Measurements from ENCODE around the gene RABIF.
A peak's percentile ranks its signal among the peaks of the same experiment; 100 is the strongest.

RABIF gene

DNA sequence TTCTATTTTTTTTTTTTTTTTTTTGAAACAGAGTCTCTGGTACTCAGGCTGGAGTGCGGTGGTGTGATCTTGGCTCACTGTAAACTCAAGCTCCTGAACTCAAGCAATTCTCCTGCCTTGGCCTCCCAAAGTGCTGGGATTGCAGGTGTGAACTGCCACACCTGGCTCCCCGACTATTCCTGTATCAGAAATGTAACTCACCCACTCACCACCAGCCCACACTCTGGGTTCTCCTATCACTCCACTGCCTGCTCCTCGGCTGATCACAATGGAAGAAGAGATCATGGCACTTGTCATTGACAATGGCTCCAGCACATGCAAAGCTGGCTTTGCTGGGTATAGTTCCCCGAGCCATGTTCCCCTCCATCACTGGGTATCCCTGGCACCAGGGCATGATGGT, 15.9 kb downstream of the RABIF start:
- DNase-seq (ENCODE audit: low read depth in 2 of 2) = no peak

- no peak for DNase-seq (ENCODE audit: low read depth in 2 of 2)
These were observed 17.6 kb downstream of the RABIF start for GRCh38 chr1:202871367-202871766.

- DNase-seq (ENCODE audit: low read depth in 2 of 2) = no peak
These were observed 26.0 kb downstream of the RABIF start for GRCh38 chr1:202862679-202863560.

DNA sequence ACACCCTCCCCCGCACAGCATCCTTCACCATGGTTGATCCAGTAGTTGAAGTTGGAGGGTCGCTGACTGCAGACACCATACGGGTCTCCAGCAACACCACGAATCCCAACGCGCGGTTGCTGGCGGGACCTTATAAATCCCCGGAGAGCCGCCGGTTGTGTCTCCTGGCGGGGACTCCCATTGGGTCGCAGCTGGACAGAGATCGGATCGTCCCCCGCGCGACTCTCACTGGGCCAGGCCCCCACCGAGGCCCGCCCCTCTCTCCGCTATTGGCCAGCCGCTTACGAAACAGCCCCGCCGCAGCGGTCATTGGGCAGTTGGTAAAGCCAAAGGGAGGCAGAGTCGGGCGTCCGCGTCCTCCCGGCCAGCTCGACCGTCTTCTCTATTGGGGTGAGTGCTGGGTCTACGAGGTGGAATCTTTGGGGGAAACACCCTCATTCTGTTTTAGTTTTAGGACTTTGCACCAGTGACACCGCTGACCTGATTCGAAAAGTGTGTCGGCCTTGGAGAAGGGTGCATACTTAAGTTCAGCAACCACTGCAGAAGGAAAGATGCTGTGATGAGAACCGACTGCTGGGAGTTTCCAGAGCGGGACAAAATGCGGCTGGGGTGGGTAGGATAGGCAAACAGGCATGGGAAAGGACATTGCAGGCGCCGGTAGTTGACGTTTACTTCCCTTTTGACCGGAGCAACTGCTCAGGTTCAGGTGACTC, 27.4 kb downstream of the RABIF start:
- DNase-seq (ENCODE audit: low read depth in 2 of 2) = peak; percentile 31 to 44

DNA sequence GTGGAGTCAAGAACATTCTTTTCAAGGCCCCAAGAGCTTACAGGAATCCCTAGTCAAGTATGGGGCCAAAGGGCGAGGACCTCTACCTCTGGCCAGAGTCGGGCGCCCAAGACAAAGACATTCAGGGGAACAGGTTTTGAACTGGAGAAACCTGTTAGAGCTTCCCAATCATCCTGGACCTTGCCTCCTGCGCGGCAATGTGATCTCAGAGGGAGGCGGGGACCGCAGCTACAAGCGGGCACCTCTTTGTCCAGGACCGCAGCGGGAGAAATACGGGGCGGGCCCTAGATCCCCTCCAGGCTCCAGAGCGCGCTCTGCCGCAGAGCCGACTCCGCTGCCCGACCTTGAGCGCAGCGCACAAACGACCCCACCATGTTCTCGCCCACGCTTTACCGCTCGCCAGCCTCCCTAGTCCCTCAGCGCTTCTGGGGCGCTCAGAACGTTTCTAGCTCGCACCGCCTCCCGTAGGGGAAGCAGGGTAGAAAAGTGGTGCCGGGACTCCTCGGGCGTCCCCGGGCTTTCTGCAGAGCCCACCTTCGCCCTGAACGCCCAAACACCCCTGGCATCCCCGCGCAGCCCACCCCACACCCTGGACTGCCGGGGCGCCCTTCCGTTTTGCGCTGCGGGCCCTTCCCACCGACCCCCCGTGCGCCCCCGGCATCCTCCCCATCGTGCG, 28.1 kb downstream of the RABIF start:
- DNase-seq (ENCODE audit: low read depth in 2 of 2) = peak; percentile 17 to 22

- no peak for DNase-seq (ENCODE audit: low read depth in 2 of 2)
These were observed 30.0 kb downstream of the RABIF start for GRCh38 chr1:202858789-202859414.

- no peak for DNase-seq (ENCODE audit: low read depth in 2 of 2)
These were observed 30.6 kb downstream of the RABIF start for GRCh38 chr1:202858331-202858730.

DNA sequence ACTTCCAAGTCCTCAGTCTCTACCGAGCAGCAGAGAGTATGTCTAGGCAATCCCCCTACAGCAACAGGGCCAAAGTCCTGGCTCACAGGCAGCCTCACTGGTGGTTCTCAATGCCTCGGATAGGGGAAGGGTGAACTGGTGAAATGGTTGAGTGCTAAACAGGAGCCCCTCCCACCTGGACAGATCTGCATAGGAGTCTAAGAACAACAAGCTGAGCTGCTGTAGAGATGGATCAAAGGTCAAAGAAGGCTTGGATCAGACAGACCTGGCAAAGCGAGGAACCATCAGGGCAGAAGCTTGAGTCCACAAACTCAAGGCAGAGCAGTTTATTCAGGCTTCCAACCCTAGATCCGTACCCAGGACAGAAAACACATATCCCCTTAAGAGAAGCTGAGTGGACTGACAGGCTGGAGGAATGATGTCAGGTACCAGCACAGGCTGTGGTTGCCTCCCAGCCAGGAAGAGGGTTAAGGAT, 31.8 kb downstream of the RABIF start:
- DNase-seq (ENCODE audit: low read depth in 2 of 2) = no peak

GRCh38 chr1:202856014-202856413, 32.9 kb downstream of the RABIF start:
- DNase-seq (ENCODE audit: low read depth in 2 of 2) = no peak

GRCh38 chr1:202854787-202855186, 34.2 kb downstream of the RABIF start:
- DNase-seq (ENCODE audit: low read depth in 2 of 2) = no peak

DNA sequence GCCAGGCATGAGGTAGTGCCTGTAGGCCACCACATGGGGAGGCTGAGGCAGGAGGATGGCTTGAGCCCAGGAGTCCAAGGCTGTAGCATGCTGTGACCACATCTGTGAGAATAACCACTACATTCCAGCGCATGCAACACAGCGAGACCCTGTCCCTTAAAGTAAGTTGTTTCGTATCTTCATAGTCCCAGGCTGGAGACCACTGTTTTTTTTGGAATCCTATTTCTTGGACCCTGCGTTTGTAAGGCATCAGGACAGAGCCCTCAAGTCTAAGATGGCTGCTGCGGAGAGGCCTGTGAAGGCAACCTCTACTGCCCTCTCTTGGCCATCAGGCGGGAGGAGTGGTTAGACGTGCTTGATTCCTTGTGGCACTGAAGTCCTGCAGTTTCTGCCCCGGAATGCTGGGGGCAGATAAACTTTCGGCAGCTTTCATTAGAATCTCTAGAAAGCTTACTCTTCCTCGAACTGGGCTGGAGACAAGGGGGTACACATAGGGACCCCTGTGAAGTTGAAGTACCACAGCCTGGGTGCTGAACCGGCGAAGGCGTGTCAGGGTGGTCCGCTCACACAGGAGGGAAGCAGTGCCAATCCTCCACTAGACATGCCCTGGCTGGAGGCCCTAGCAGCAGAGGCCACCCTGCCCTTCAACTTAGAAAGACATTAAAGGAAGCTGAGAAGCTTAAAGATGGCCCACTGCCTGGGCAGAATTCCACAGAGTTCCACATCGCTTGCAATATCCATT, 36.6 kb downstream of the RABIF start:
- DNase-seq (ENCODE audit: low read depth in 2 of 2) = peak in 1 of 2 donors; percentile 21

GRCh38 chr1:202850593-202851362, 38.2 kb downstream of the RABIF start:
- no peak for DNase-seq (ENCODE audit: low read depth in 2 of 2)

DNA sequence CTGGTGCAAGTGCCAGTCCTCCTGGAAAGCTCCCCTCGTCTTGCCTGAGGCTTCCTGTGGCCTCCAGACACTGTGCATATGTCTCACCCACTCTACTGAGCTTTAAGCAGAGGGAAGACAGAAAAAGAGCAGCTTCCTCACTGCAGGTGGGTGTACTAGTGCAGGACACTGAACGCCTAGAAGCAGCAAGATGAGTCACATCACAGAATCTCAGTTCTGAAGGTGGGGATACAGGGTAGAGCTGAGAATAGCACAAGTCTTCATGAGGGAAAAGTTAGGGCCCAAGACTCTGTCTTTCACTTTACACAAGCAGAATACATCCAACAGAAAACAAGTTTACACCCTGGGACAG, 40.8 kb downstream of the RABIF start:
- DNase-seq (ENCODE audit: low read depth in 2 of 2) = no peak

DNA sequence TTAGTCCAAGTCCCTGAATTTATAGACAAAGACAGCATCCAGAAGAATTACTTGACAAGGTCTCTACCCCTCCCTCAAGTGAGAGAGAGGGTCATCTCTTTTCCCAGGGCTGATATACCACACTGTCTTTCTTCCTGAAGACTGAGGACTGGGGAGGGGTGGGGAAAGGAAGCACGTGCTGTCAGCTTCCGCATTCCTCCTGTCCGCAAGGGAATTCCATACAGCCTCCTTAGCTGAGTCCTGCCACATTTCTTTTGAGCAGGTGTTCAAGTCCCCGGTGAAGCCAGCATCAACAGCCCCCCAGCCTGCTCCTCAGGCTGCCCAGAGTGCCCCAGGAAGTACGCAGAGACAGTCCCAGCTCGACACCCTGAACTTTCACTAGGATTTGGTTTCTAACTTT, 44.0 kb downstream of the RABIF start:
- DNase-seq (ENCODE audit: low read depth in 2 of 2) = no peak

DNA sequence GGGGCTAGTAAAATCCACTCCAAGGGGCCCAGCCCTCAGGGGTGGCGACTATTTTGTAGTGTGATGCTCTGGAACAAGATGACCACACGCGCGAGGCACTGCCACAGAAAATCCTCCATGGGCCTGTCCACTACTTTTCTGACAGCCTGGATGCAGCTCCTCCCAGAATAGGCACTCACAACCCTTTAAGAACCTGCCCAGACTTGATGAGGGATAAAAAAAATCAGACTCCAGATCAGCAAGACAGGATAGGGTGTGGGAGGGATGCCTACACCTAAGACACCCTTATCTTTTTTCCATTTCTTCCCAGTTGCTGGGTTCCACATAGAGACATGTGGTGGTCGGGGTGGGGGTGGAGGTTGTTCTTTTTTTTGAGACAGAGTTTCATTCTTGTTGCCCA, 44.7 kb downstream of the RABIF start:
- no peak for DNase-seq (ENCODE audit: low read depth in 2 of 2)

- DNase-seq (ENCODE audit: low read depth in 2 of 2) = no peak
These were observed 45.9 kb downstream of the RABIF start for GRCh38 chr1:202843081-202843480.

GRCh38 chr1:202837746-202838262, 51.1 kb downstream of the RABIF start:
- no peak for DNase-seq (ENCODE audit: low read depth in 2 of 2)

DNA sequence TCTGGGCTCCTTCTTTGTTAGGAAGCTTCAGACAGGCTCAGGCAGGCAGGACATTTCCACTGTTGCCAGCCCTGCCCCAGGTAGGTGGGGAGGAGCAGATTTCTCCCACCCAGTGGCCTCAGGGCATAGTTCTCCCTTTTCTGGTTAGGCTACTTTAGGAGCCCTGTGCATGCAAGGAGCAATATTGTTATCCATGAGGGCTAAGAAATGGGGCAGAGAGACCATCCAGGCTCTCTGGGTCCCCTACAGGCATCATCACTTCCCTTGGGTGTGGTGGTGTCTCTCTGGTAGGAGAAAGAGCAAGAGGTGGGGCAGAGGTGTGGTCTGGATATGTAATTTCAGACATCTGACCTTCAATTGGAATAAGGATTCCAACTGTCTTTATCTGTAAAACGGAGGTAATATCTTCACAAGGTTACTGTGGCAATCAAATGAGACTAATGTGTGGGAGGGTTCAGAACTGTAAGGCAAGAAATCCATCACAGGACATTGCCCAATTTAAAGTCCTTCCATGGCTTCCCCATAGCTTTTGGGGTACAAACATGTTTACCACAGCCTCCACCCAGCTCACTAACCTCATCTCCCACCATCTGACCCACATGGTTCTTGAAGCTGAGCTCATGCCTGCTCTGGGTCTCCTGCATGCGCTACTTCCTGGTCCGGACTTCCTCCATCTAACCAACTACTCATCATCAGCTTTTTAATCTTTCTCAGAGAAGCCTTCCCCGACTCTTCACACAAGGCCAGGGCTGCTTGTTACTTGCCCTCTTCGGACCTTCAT, 52.1 kb downstream of the RABIF start:
- no peak for DNase-seq (ENCODE audit: low read depth in 2 of 2)

- DNase-seq (ENCODE audit: low read depth in 2 of 2) = no peak
These were observed 53.3 kb downstream of the RABIF start for GRCh38 chr1:202835548-202836072.
